Measurements from ENCODE around the gene ICOS.

The ICOS gene

GRCh38 chr2:203936535-203936934 lies at the start of gene ICOS:
ICOS (plus strand) TSS chr2:203936763; CDS start chr2:203936815, 52 bp downstream.
- Histone ChIP-seq H3K4me2 (ENCODE audit: low read depth, low read length, poor library complexity, severe bottlenecking) (no peak within 1 kb of the TSS), H3K27me3 (ENCODE audit: low read length) (no peaks in the 10 kb centered on the region), H3F3A (ENCODE audit: insufficient read depth) (no peaks in the 10 kb centered on the region), H3K9me3 (ENCODE audit: insufficient read depth, low read length) (no peaks in the 10 kb centered on the region), H3K9me2 (replicated peaks; ENCODE audit: insufficient read depth, low read length) (no peaks in the 10 kb centered on the region), H3K79me2 (ENCODE audit: insufficient read depth, low read length) (no peaks in the 10 kb centered on the region), H3K4me3 (ENCODE audit: insufficient read depth, low read length, poor library complexity, severe bottlenecking) (no peak within 1 kb of the TSS), H3K27ac (ENCODE audit: low read depth, low read length) (no peak within 1 kb of the TSS), H2AFZ (ENCODE audit: low read depth, low read length, severe bottlenecking) (no peak within 1 kb of the TSS), H4K20me1 (ENCODE audit: low read depth, low read length) (no peaks in the 10 kb centered on the region), H3K36me3 (ENCODE audit: low read length) (no peaks in the 10 kb centered on the region), H3K9ac (ENCODE audit: low read length) (no peak within 1 kb of the TSS)
- no peak for TF ChIP-seq EZH2phosphoT487 (conservative IDR thresholded peaks at IDR 0.05; ENCODE audit: low read length)

GRCh38 chr2:203887677-203888076 lies 48.9 kb upstream of the ICOS start:
- no peaks in the 10 kb centered on the region for H3F3A ChIP-seq (ENCODE audit: insufficient read depth)
- H3K27me3 ChIP-seq (ENCODE audit: low read length): no peaks in the 10 kb centered on the region
- no peak overlapping the region for H3K27ac ChIP-seq (ENCODE audit: low read depth, low read length)
- no peaks in the 10 kb centered on the region for H3K9me2 ChIP-seq (replicated peaks; ENCODE audit: insufficient read depth, low read length)
- H3K4me2 ChIP-seq (ENCODE audit: low read depth, low read length, poor library complexity, severe bottlenecking): no peak overlapping the region
- no peaks in the 10 kb centered on the region for H3K79me2 ChIP-seq (ENCODE audit: insufficient read depth, low read length)
- no peak overlapping the region for H3K9ac ChIP-seq (ENCODE audit: low read length)
- no peaks in the 10 kb centered on the region for H3K9me3 ChIP-seq (ENCODE audit: insufficient read depth, low read length)
- H4K20me1 ChIP-seq (ENCODE audit: low read depth, low read length): no peaks in the 10 kb centered on the region
- H3K4me3 ChIP-seq (ENCODE audit: insufficient read depth, low read length, poor library complexity, severe bottlenecking): no peak overlapping the region
- TF ChIP-seq EZH2phosphoT487 (conservative IDR thresholded peaks at IDR 0.05; ENCODE audit: low read length) (no peak), CTCF (IDR thresholded peaks at IDR 0.05; ENCODE audit: insufficient read depth, low read length, poor library complexity, severe bottlenecking) (no peak)
- H2AFZ ChIP-seq (ENCODE audit: low read depth, low read length, severe bottlenecking): no peak overlapping the region
- H3K36me3 ChIP-seq (ENCODE audit: low read length): no peaks in the 10 kb centered on the region

- H3K9me3 ChIP-seq (ENCODE audit: insufficient read depth, low read length): no peaks in the 10 kb centered on the region
- H3K9me2 ChIP-seq (replicated peaks; ENCODE audit: insufficient read depth, low read length): no peaks in the 10 kb centered on the region
- no peaks in the 10 kb centered on the region for H3K79me2 ChIP-seq (ENCODE audit: insufficient read depth, low read length)
- H3K4me3 ChIP-seq (ENCODE audit: insufficient read depth, low read length, poor library complexity, severe bottlenecking): no peak overlapping the region
- H3K27me3 ChIP-seq (ENCODE audit: low read length): no peaks in the 10 kb centered on the region
- TF ChIP-seq CTCF (IDR thresholded peaks at IDR 0.05; ENCODE audit: insufficient read depth, low read length, poor library complexity, severe bottlenecking): no peak
- no peak for TF ChIP-seq EZH2phosphoT487 (conservative IDR thresholded peaks at IDR 0.05; ENCODE audit: low read length)
- H3K4me2 ChIP-seq (ENCODE audit: low read depth, low read length, poor library complexity, severe bottlenecking): no peak overlapping the region
- no peaks in the 10 kb centered on the region for H3K36me3 ChIP-seq (ENCODE audit: low read length)
- H4K20me1 ChIP-seq (ENCODE audit: low read depth, low read length): no peaks in the 10 kb centered on the region
- no peak overlapping the region for H2AFZ ChIP-seq (ENCODE audit: low read depth, low read length, severe bottlenecking)
- H3K9ac ChIP-seq (ENCODE audit: low read length): no peak overlapping the region
- no peaks in the 10 kb centered on the region for H3F3A ChIP-seq (ENCODE audit: insufficient read depth)
- H3K27ac ChIP-seq (ENCODE audit: low read depth, low read length): no peak overlapping the region
These were observed 47.0 kb upstream of the ICOS start for GRCh38 chr2:203889542-203889941.

- TF ChIP-seq EZH2phosphoT487 (conservative IDR thresholded peaks at IDR 0.05; ENCODE audit: low read length) (no peak), CTCF (IDR thresholded peaks at IDR 0.05; ENCODE audit: insufficient read depth, low read length, poor library complexity, severe bottlenecking) (no peak)
These were observed 46.6 kb upstream of the ICOS start for GRCh38 chr2:203889944-203890343.

More at GRCh38 chr2:203889944-203890343, 46.6 kb upstream of the ICOS start:
- H3F3A ChIP-seq (ENCODE audit: insufficient read depth): no peaks in the 10 kb centered on the region
- H4K20me1 ChIP-seq (ENCODE audit: low read depth, low read length): no peaks in the 10 kb centered on the region
- no peak overlapping the region for H3K4me3 ChIP-seq (ENCODE audit: insufficient read depth, low read length, poor library complexity, severe bottlenecking)
- no peaks in the 10 kb centered on the region for H3K79me2 ChIP-seq (ENCODE audit: insufficient read depth, low read length)
- H2AFZ ChIP-seq (ENCODE audit: low read depth, low read length, severe bottlenecking): no peak overlapping the region
- no peak overlapping the region for H3K9ac ChIP-seq (ENCODE audit: low read length)
- H3K36me3 ChIP-seq (ENCODE audit: low read length): no peaks in the 10 kb centered on the region
- H3K9me2 ChIP-seq (replicated peaks; ENCODE audit: insufficient read depth, low read length): no peaks in the 10 kb centered on the region
- H3K9me3 ChIP-seq (ENCODE audit: insufficient read depth, low read length): no peaks in the 10 kb centered on the region
- no peaks in the 10 kb centered on the region for H3K27me3 ChIP-seq (ENCODE audit: low read length)
- H3K27ac ChIP-seq (ENCODE audit: low read depth, low read length): no peak overlapping the region
- H3K4me2 ChIP-seq (ENCODE audit: low read depth, low read length, poor library complexity, severe bottlenecking): no peak overlapping the region

Data from SU-DHL-6 (cell line).